K562 (cell line): ENCODE measurements around the gene GPR68. TPM values are rescaled to one million over a fixed set of nuclear protein-coding genes. Genes with fewer than 3 reads are reported as not detected.

Experiments used
- ATAC-seq: fragments of 200-7000 bp; cut with Tn5 transposase; 3 replicates; pipeline ENCODE4 v1.9.1; 2020; ENCODE audit warnings: moderate library complexity
- BruUV-seq: library from RNA; stranded (reverse); fragments of 400-500 nt; replicated peaks from 2 replicates; lab custom pipeline; 2021; lab: Mats Ljungman, UMichigan
- CTCF ChIA-PET: fragments of 300-600 bp; formaldehyde crosslinking; extraction: SDS; loops from one replicate; lab custom pipeline; 2021; ENCODE audit warnings: low intra/inter-chr PET ratio; lab: Yijun Ruan, JAX
- POLR2A ChIA-PET: fragments of 300-600, 350-650 bp; sonication (Branson Sonifier 250); formaldehyde crosslinking; extraction: SDS; loops from one replicate; lab custom pipeline; 2021; ENCODE audit warnings: antibody characterized with exemption, inconsistent platforms; lab: Yijun Ruan, JAX
- DNase-seq, 4 experiments: peaks; one replicate each; pipeline versions ENCODE4 v3.0.0 to v3.0.0-alpha.2; 2011 to 2018; ENCODE audit warnings: low spot score in 3 of 4, mixed read lengths in 3 of 4; ENCODE audit errors: extremely low read depth in 1 of 4
- FAIRE-seq: peaks from 2 replicates; lab custom pipeline; 2011; peaks lifted over from hg19 to GRCh38; lab: Jason Lieb, UNC
- H2AFZ ChIP-seq: 2 replicates; pipeline ENCODE4 v1.6.0; 2011; ENCODE audit warnings: low read depth, low read length, control low read depth, inconsistent platforms
- H3K27ac ChIP-seq: fragments of 200-600 bp; 3 replicates; pipeline ENCODE4 v1.8.0; 2011; ENCODE audit warnings: low read depth, mild to moderate bottlenecking, control low read depth, inconsistent platforms, low read length, moderate library complexity, mixed read lengths; ENCODE audit errors: extremely low read depth
- H3K27me3 ChIP-seq, 2 experiments: fragments of 300-600 bp in 1 of 2; 2 replicates in 1 of 2; 3 replicates in 1 of 2; pipeline versions ENCODE4 v1.6.0 to v1.8.0; 2011; ENCODE audit warnings: inconsistent platforms in 2 of 2, low read length in 2 of 2, mild to moderate bottlenecking in 1 of 2, mixed read lengths in 1 of 2, moderate library complexity in 1 of 2; ENCODE audit not compliant: control insufficient read depth in 2 of 2, insufficient read depth in 2 of 2
- H3K36me3 ChIP-seq: fragments of 300-600 bp; 3 replicates; pipeline ENCODE4 v1.8.0; 2011; ENCODE audit warnings: mild to moderate bottlenecking, low read length, inconsistent platforms; ENCODE audit not compliant: control insufficient read depth, insufficient read depth
- H3K4me1 ChIP-seq, 2 experiments: fragments of 200-600 bp in 1 of 2; replicated peaks in 1 of 2; 2 replicates in 1 of 2; 3 replicates in 1 of 2; pipeline versions ENCODE4 v1.5.1 to v1.8.0; 2011; ENCODE audit warnings: inconsistent platforms in 2 of 2, low read length in 2 of 2, mild to moderate bottlenecking in 1 of 2, mixed read lengths in 1 of 2, moderate library complexity in 1 of 2; ENCODE audit not compliant: control insufficient read depth in 2 of 2, insufficient read depth in 2 of 2
- H3K4me2 ChIP-seq: 2 replicates; pipeline ENCODE4 v1.6.1; 2011; ENCODE audit warnings: low read length, control low read depth, inconsistent platforms, mixed read lengths; ENCODE audit not compliant: insufficient read depth
- H3K4me3 ChIP-seq: fragments of 200-600 bp; sonication (generic), shearing (Covaris generic); 2 replicates; pipeline ENCODE4 v1.5.1; 2016; ENCODE audit warnings: control low read depth, inconsistent platforms
- H3K79me2 ChIP-seq: fragments of 200-600 bp; 3 replicates; pipeline ENCODE4 v1.8.0; 2011; ENCODE audit warnings: low read length, inconsistent platforms; ENCODE audit not compliant: control insufficient read depth, insufficient read depth
- H3K9ac ChIP-seq, 2 experiments: 2 replicates each; pipeline versions ENCODE4 v1.6.0 to v1.6.1; 2011; ENCODE audit warnings: low read depth in 2 of 2, low read length in 2 of 2, control low read depth in 1 of 2, inconsistent platforms in 1 of 2, mild to moderate bottlenecking in 1 of 2, mixed read lengths in 1 of 2; ENCODE audit not compliant: insufficient read depth in 1 of 2
- H3K9me1 ChIP-seq: one replicate; pipeline ENCODE4 v1.6.0; 2011; ENCODE audit warnings: inconsistent platforms, mild to moderate bottlenecking, low read length, moderate library complexity; ENCODE audit not compliant: control insufficient read depth, insufficient read depth
- H3K9me3 ChIP-seq: replicated peaks from 2 replicates; pipeline ENCODE4 v1.5.1; 2011; ENCODE audit warnings: low read depth, low read length, inconsistent platforms; ENCODE audit not compliant: control insufficient read depth, insufficient read depth
- H4K20me1 ChIP-seq: replicated peaks from 2 replicates; pipeline ENCODE4 v1.6.1; 2011; ENCODE audit warnings: low read length, inconsistent platforms, mixed read lengths; ENCODE audit not compliant: control insufficient read depth, insufficient read depth
- CBFB ChIP-seq: sonication (generic); formaldehyde crosslinking; IDR thresholded peaks from 2 replicates; pipeline ENCODE4 v1.4.0; 2020; ENCODE audit warnings: mild to moderate bottlenecking, missing genetic modification reagents
- CREB3 ChIP-seq: fragments of 450-650 bp; conservative IDR thresholded peaks from 2 replicates; pipeline ENCODE4 v1.6.1; 2016; ENCODE audit warnings: missing genetic modification characterization, low read depth, mild to moderate bottlenecking, missing compliant biosample characterization, moderate library complexity
- FOXK2 ChIP-seq, 2 experiments: fragments of 450-650 bp; IDR thresholded peaks in 1 of 2; conservative IDR thresholded peaks in 1 of 2; 2 replicates each; pipeline ENCODE4 v1.6.1; 2016; ENCODE audit warnings: low read depth in 2 of 2, mild to moderate bottlenecking in 1 of 2
- FOXP1 ChIP-seq: sonication (generic); formaldehyde crosslinking; IDR thresholded peaks from 2 replicates; pipeline ENCODE4 v1.8.0; 2022; ENCODE audit warnings: mild to moderate bottlenecking, missing genetic modification reagents
- GATAD2A ChIP-seq: fragments of 450-650 bp; IDR thresholded peaks from 2 replicates; pipeline ENCODE4 v1.6.1; 2017
- HINFP ChIP-seq: fragments of 450-650 bp; conservative IDR thresholded peaks from 2 replicates; pipeline ENCODE4 v1.6.1; 2016; ENCODE audit warnings: missing genetic modification characterization, low read depth, mild to moderate bottlenecking, control low read depth, missing compliant biosample characterization
- KAT7 ChIP-seq: sonication (generic); formaldehyde crosslinking; IDR thresholded peaks from 2 replicates; pipeline ENCODE4 v1.8.0; 2022; ENCODE audit warnings: missing genetic modification reagents, mild to moderate bottlenecking, borderline replicate concordance
- MCM3 ChIP-seq: fragments of 450-650 bp; IDR thresholded peaks from 2 replicates; pipeline ENCODE4 v1.6.1; 2016
- MCM5 ChIP-seq: fragments of 450-650 bp; IDR thresholded peaks from 2 replicates; pipeline ENCODE4 v1.6.1; 2016; ENCODE audit warnings: low read depth
- MEIS2 ChIP-seq: fragments of 450-650 bp; IDR thresholded peaks from 2 replicates; pipeline ENCODE4 v1.6.1; 2014; ENCODE audit warnings: mild to moderate bottlenecking; ENCODE audit not compliant: partially characterized antibody
- NFE2 ChIP-seq: IDR thresholded peaks from 2 replicates; pipeline ENCODE4 v1.6.1; 2014; ENCODE audit warnings: antibody characterized with exemption, low read depth
- PML ChIP-seq: IDR thresholded peaks from 2 replicates; pipeline ENCODE4 v1.6.1; 2012; ENCODE audit warnings: low read length, inconsistent platforms
- RB1 ChIP-seq: fragments of 450-650 bp; IDR thresholded peaks from 2 replicates; pipeline ENCODE4 v1.6.1; 2017; ENCODE audit warnings: low read depth, mild to moderate bottlenecking
- RBM22 ChIP-seq: fragments of 200-400 bp; formaldehyde crosslinking; IDR thresholded peaks from 2 replicates; pipeline ENCODE4 v1.6.1; 2018; ENCODE audit warnings: low read length, low read depth; ENCODE audit not compliant: poor library complexity, severe bottlenecking
- SAP30 ChIP-seq: fragments of 200-600 bp; sonication (generic); IDR thresholded peaks from 2 replicates; pipeline ENCODE4 v1.6.1; 2012; ENCODE audit warnings: borderline replicate concordance, low read depth, mild to moderate bottlenecking, moderate library complexity, low read length, control low read depth, inconsistent platforms; ENCODE audit not compliant: insufficient read depth, poor library complexity, severe bottlenecking
- TRIM25 ChIP-seq: fragments of 450-650 bp; IDR thresholded peaks from 2 replicates; pipeline ENCODE4 v1.7.0; 2016; ENCODE audit warnings: borderline replicate concordance
- ZBTB49 ChIP-seq: sonication (generic); formaldehyde crosslinking; IDR thresholded peaks from 2 replicates; pipeline ENCODE4 v1.8.0; 2022; ENCODE audit warnings: missing genetic modification reagents, mild to moderate bottlenecking, borderline replicate concordance
- ZNF583 ChIP-seq: fragments of 250-450 bp; sonication (Bioruptor Pico); IDR thresholded peaks from 2 replicates; pipeline ENCODE4 v1.4.0; 2020
- WGBS: fragments of 100-300 bp; shearing (Covaris generic); methylation state at CpG from one replicate; pipeline ENCODE4 v1.1.6; 2016; ENCODE audit warnings: low coverage, mixed read lengths; ENCODE audit not compliant: insufficient coverage; ENCODE audit errors: missing lambda C conversion rate; 5-methylcytosine and 5-hydroxymethylcytosine counted together
- in situ Hi-C: fragments of 300-500 bp; cut with MboI; formaldehyde crosslinking; loops from 4 replicates; pipeline ENCODE4 v1.15.0; 2018; ENCODE audit warnings: inconsistent platforms, mixed read lengths
- intact Hi-C: fragments of 100-400 bp; cut with micrococcal nuclease; formaldehyde crosslinking; loops from 2 replicates; pipeline ENCODE4 v1.14.2; 2022
- polyA plus RNA-seq, 8 experiments: library from polyadenylated mRNA; depleted of rRNA in 4 of 8; stranded (reverse) in 5 of 8; unstranded in 3 of 8; fragments of >200 nt; fragmentation: Nextera tagmentation in 2 of 8; fragmentation: Illumina TruSeq in 1 of 8; extraction: Ambion mirVana in 2 of 8; extraction: Trizol in 1 of 8; gene quantifications; 2 replicates each; pipeline versions ENCODE4 v1.2.1 to v1.2.3, GENCODE V29; 2011 to 2014; ENCODE audit warnings: inconsistent platforms in 1 of 8, missing spikeins in 1 of 8
- total RNA-seq, 7 experiments: library from RNA; depleted of rRNA in 6 of 7; stranded (reverse); fragments of >200 nt in 6 of 7; fragmentation: Illumina TruSeq in 2 of 7; extraction: Trizol in 2 of 7; gene quantifications; 2 replicates each; pipeline versions ENCODE4 v1.2.1 to v1.2.3, GENCODE V29; 2011 to 2021; ENCODE audit warnings: low replicate concordance in 1 of 7

The GPR68 gene
- total and polyA plus RNA-seq, 9 of the 15 experiments (the other 6 are each of a cell fraction or from before 2014, with no cell fraction given) = 0.41 to 9.4 (median 3.7) TPM

GRCh38 chr14:91187271-91187670 lies 57.2 kb downstream of the GPR68 start:
- Histone ChIP-seq H3K9me3 (no peaks in the 10 kb centered on the region), H3K9ac (no peak overlapping the region), H3K4me3 (no peak overlapping the region), H2AFZ (no peak overlapping the region), H3K9me1 (no peaks in the 10 kb centered on the region), H3K27me3 (no peaks in the 10 kb centered on the region), H3K4me2 (no peak overlapping the region), H4K20me1 (no peaks in the 10 kb centered on the region), H3K79me2 (no peaks in the 10 kb centered on the region), H3K4me1 (no peaks in the 10 kb centered on the region; a peak in 1 of 5 replicates), H3K36me3 (peaks cover 38% of the 10 kb centered on the region), H3K27ac (no peak overlapping the region)
- ChIA-PET CTCF (no interaction called here), POLR2A (interaction anchor here (0.6 kb wide), 1 partner anchor 14 kb away, joined by 5 read pairs; no protein-coding TSS in a partner anchor)
- in situ Hi-C loops = no loop called here
- no peak for FAIRE-seq
- intact Hi-C loops = no loop called here
- no TSS peak for BruUV-seq
- 84% methylated on average over 8 of the region's 13 CpGs for WGBS
- DNase-seq = no peak
- ATAC-seq = no peak
- TF ChIP-seq GATAD2A (no peak), CBFB (no peak), FOXP1 (CRISPR knock-in tag) (no peak), MEIS2 (no peak), PML (no peak), MCM5 (no peak), MCM3 (no peak), RBM22 (no peak), ZNF583 (CRISPR knock-in tag) (no peak), RB1 (no peak), KAT7 (CRISPR knock-in tag) (no peak), NFE2 (no peak), FOXK2 (conservative IDR thresholded peaks at IDR 0.05 in 1 of 2, IDR thresholded peaks at IDR 0.05 in 1 of 2; ENCODE audit: low read depth in 2 of 2) (no peak), CREB3 (tag) (no peak), TRIM25 (no peak), ZBTB49 (CRISPR knock-in tag) (no peak), SAP30 (no peak), HINFP (tag) (no peak)
